Effector CD4-positive, alpha-beta T cell (primary cell): Measurements from ENCODE around the gene PDE11A.
A peak's percentile ranks its signal among the peaks of the same experiment; 100 is the strongest.

Source experiments
- DNase-seq: peaks from one replicate; pipeline ENCODE4 v3.0.0-alpha.2; 2020

PDE11A gene

GRCh38 chr2:177756336-177756735 lies 316.2 kb downstream of the PDE11A start:
- no peak for DNase-seq

DNA sequence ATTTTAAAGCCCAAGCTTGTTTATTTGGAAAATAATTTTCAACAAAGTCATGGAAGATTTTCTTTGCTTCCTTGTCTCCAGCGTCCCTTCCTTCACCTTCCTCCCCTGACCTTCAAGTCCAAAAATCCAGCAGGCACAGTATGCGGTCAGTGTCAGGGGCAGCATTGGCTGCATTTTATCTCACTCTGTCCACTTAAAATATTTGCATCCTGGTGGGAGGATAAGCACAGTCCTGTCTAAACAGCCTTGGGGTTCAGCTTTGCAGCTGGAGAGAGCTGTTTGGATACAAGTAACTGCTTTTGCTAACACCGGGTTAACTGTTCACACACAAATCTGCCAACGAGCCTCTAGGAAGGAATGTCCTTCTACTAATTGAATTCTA lies 318.1 kb downstream of the PDE11A start:
- no peak for DNase-seq

- DNase-seq: no peak
Observed at GRCh38 chr2:177753682-177754491, 318.7 kb downstream of the PDE11A start.

GRCh38 chr2:177748360-177748759 lies 324.2 kb downstream of the PDE11A start:
- no peak for DNase-seq

DNA sequence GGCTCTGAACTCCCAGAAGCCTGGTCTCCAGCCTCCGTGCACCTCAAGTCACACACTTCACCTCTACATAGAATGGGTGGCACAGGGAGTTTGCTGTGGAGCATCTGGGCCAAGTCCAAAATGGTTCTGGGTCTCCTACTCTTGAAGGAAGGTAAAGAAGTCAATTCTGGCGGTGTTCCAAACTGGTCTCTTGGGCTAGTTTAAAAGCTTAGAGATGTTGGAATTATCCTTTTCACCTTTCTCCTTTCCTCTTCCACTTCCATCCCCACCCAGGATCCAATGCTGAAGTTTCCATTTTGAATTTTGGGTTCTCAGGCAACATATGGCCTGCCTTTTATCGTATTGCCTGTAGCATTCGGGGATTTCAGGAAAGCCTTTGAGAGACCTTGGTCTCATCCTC lies 325.2 kb downstream of the PDE11A start:
- DNase-seq: no peak

- no peak for DNase-seq
Observed at GRCh38 chr2:177746358-177746757, 326.2 kb downstream of the PDE11A start.

DNA sequence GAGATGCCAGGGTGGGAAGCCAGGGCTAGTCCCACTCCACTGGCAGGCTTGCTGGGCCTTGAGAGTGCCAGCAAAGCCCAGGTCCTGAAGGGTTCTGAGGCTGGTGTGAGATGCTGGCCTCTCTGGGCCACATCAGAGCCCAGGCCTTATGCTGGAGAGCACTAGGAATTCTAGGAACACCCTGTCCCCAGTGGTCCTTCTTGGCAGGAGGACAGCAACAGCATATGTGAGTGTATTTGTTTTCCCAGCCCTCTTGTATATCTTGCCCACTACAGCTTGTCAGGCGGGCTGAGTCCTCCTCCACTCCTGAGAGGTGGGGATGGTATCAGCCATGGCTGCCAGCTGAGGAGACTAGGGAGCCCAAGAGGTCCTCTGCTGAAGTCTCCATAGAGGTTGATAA lies 327.0 kb downstream of the PDE11A start:
- no peak for DNase-seq

GRCh38 chr2:177742851-177743250 lies 329.7 kb downstream of the PDE11A start:
- no peak for DNase-seq

- no peak for DNase-seq
Observed at GRCh38 chr2:177741866-177742265, 330.7 kb downstream of the PDE11A start.

GRCh38 chr2:177740700-177741099 lies 331.9 kb downstream of the PDE11A start:
- DNase-seq: no peak

GRCh38 chr2:177738461-177739235 lies 333.9 kb downstream of the PDE11A start:
- DNase-seq: no peak

DNA sequence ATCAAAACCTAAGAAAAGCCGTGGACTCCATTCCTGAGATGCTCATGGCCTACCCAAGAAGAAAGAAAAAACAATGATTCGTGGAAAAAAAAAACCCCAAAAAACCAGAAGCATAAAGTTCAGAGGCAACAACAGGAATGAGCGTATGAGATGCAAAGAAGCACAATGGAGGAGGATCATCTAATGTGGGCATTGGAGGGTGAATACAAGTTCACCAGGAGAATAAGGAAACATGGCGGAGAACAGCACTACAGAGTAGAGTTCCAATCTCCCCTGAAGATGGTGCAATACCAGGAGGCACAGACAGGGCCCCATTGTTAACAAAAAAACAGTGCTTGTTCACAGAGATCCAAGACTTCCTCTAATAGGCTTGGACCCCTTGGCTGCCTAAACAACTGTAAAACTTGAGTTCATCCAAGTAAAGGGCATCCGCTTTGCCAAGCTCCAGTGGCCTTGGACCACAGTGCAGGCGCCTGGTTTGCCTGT lies 337.2 kb downstream of the PDE11A start:
- no peak for DNase-seq

DNA sequence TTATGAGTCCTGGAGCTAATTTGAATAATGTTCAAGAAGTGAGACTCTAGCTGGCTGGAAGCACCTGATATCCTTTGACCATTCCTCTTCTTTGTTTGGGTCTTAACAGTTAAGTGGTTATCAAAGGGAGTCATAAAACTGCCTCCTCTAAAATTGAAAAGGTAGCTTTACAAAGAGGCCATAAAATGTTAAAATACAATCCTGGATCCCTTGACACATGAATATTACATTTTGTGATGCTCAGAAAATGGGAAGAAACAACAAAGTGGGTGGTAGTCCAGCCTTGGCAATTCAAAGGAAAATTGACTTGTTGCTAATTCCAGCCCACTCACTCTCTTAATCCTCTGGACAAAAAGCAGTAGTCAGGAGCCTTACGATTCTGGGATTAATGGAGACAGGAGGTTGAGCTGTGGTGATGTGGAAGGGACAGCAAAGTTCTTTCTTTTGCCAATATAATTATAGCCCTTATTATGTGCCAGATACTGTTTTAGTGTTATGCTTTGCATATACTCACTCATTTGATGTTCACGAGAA lies 339.2 kb downstream of the PDE11A start:
- DNase-seq: no peak

- DNase-seq: no peak
Observed at GRCh38 chr2:177731384-177731783, 341.2 kb downstream of the PDE11A start.

- no peak for DNase-seq
Observed at GRCh38 chr2:177730792-177731191, 341.8 kb downstream of the PDE11A start.

GRCh38 chr2:177730363-177730762 lies 342.2 kb downstream of the PDE11A start:
- DNase-seq: no peak

DNA sequence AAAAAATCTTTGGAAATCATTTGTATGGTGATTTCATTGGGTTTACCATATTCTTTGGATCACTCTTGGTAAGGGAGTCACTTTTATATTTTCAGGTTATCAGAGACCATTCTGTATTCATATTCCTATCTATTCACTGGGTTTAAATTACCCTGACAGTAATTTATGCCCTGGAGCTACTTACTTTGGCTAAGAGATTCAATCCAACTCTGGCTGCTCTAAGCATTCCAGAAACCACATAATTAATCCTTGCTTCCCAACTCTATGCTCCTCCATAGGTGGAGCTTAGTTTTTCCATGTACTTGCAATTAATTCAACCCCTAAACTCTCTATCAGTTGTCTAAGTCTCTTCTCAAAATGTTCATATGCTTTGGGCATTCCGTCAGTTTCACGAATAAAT lies 343.7 kb downstream of the PDE11A start:
- no peak for DNase-seq

DNA sequence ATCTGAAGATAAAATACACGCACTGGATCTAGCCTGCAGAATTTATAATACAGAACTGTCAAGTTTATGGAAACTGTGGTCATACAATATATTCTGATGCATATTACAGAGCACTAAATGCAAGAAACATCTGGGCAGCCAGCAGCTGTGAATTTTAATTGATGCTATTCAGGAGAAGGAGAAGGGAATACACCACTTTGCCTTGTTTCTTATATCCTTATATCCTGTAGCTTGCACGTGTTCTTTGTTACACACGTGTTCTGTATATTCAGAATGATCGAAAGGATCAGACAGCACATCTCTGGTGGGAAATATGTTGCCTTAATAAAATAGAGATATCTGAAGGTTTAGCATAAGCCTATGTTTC lies 344.2 kb downstream of the PDE11A start:
- DNase-seq: no peak

DNA sequence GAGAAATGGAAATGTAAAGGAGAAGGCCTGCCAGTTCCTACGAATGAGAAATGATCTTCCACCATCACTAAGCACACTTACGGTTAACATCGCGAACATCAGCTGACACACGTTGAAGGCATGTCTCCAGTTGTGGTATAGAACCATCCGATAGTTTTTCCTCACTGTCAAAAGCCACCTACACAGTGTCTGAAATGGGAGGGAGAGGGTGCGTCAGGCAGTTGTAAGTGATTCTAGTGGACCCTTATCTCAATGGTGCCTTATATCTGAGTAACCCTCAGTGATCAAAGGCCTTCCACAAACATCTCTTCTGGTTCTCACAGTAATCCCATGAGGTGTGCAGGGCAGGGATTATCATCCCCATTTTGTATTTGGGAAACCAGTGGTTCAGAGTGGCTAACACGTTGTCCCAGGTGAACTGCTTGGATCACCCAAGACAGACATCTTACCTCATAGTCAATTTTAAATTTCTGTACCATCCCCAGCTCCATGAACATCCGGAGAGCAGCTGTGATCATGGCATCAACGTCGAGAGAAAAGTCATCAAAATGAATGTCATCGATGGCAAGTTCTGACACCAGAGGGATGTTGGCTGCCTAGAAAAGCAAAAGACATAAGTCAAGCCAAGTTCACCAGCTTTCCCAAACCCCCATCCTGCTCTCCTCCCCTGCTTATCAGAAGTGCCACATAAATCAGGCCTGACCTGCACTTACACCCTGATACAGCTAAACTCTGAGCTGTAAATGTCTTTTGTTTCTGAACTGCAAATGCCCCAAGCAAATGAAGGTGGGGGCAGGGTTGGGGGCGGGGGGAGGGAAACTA lies 344.8 kb downstream of the PDE11A start:
- no peak for DNase-seq

- no peak for DNase-seq
Observed at GRCh38 chr2:177726931-177727348, 345.6 kb downstream of the PDE11A start.

GRCh38 chr2:177724398-177725287 lies 347.9 kb downstream of the PDE11A start:
- DNase-seq: peak; percentile 8

DNA sequence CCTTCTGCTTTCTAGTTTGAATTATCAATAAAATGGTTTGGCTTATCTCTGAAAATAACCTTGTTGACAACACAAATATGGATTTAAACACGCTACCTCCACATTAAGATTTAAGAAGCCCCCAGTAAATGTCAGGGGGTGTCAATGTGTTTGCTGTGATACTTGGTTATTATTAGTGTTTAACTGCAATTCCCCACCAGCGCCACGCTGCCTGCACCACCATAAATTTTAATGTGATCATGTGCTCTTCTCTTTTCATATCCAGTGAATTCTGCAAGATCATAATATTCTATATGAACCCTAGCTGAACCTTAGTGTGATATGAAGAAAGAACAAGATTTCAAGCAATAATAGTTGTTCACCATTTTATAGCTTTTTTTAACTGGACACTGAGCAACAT lies 349.3 kb downstream of the PDE11A start:
- DNase-seq: no peak
